ENCODE data around the gene ZBTB45. TPM values are rescaled to one million over a fixed set of nuclear protein-coding genes. Genes with fewer than 3 reads are reported as not detected.

ZBTB45 gene
- total and polyA plus RNA-seq, 5 donors = 7.0 to 13.1 (median 10.4) TPM

- peak; percentile 72 to 74 for ATAC-seq
- DNase-seq = peak; percentile 95 to 97 (median 96)
- no peaks in the 10 kb centered on the region for H3K9me3 ChIP-seq (ENCODE audit: control insufficient read depth, low read length)
- 1% methylated on average over 33 of the region's 33 CpGs for WGBS
- no peaks in the 10 kb centered on the region for H3K27me3 ChIP-seq (ENCODE audit: control insufficient read depth, insufficient read depth)
- H3K27ac ChIP-seq (ENCODE audit: low read length) = peak overlapping the region; percentile 99
- peak overlapping the region; percentile 74 for H3K4me3 ChIP-seq (ENCODE audit: low read length)
- intact Hi-C loops (cut with DNase I) = no loop called here
- peaks cover 16% of the 10 kb centered on the region for H3K4me1 ChIP-seq (ENCODE audit: control insufficient read depth, insufficient read depth, low read length)
Observed at GRCh38 chr19:58559275-58560006, 39.8 kb upstream of the ZBTB45 start.

- WGBS = under 1% methylated on average over 76 of the region's 76 CpGs
- intact Hi-C loops (cut with DNase I) = no loop called here
- Histone ChIP-seq H3K9me3 (ENCODE audit: control insufficient read depth, low read length) (no peaks in the 10 kb centered on the region), H3K27ac (ENCODE audit: low read length) (peak overlapping the region; percentile 99), H3K4me1 (ENCODE audit: control insufficient read depth, insufficient read depth, low read length) (peaks cover 22% of the 10 kb centered on the region), H3K27me3 (ENCODE audit: control insufficient read depth, insufficient read depth) (no peaks in the 10 kb centered on the region), H3K4me3 (ENCODE audit: low read length) (peak overlapping the region; percentile 74)
- ATAC-seq (peak; percentile 80 to 84), DNase-seq (peak; percentile 99 to 100 (median 100))
Observed at GRCh38 chr19:58558623-58559274, 39.1 kb upstream of the ZBTB45 start.

GRCh38 chr19:58558066-58558622 lies 38.5 kb upstream of the ZBTB45 start, which contains the start of gene UBE2M:
Gene UBE2M, minus strand, starts transcription at chr19:58558611. Its CDS starts 230 bp downstream, at chr19:58558381.
- Histone ChIP-seq H3K27ac (ENCODE audit: low read length) (peak within 1 kb of the TSS; percentile 99), H3K27me3 (ENCODE audit: control insufficient read depth, insufficient read depth) (no peaks in the 10 kb centered on the region), H3K4me3 (ENCODE audit: low read length) (peak within 1 kb of the TSS; percentile 74), H3K9me3 (ENCODE audit: control insufficient read depth, low read length) (no peaks in the 10 kb centered on the region), H3K4me1 (ENCODE audit: control insufficient read depth, insufficient read depth, low read length) (peaks cover 21% of the 10 kb centered on the region)
- under 1% methylated on average over 62 of the region's 62 CpGs for WGBS
- ATAC-seq = no peak
- peak; percentile 76 to 95 (median 88) for DNase-seq
- intact Hi-C loops (cut with DNase I) = no loop called here

GRCh38 chr19:58557221-58558065 lies 37.8 kb upstream of the ZBTB45 start:
- DNase-seq (no peak), ATAC-seq (no peak)
- peak overlapping the region; percentile 76 for H3K27ac ChIP-seq (ENCODE audit: low read length)
- no peaks in the 10 kb centered on the region for H3K9me3 ChIP-seq (ENCODE audit: control insufficient read depth, low read length)
- H3K4me3 ChIP-seq (ENCODE audit: low read length) = peak overlapping the region; percentile 64
- intact Hi-C loops (cut with DNase I) = no loop called here
- peaks cover 19% of the 10 kb centered on the region for H3K4me1 ChIP-seq (ENCODE audit: control insufficient read depth, insufficient read depth, low read length)
- H3K27me3 ChIP-seq (ENCODE audit: control insufficient read depth, insufficient read depth) = no peaks in the 10 kb centered on the region
- WGBS = 31% methylated on average over 12 of the region's 12 CpGs

- Histone ChIP-seq H3K4me1 (ENCODE audit: control insufficient read depth, insufficient read depth, low read length) (peaks cover 13% of the 10 kb centered on the region), H3K27ac (ENCODE audit: low read length) (no peak overlapping the region), H3K9me3 (ENCODE audit: control insufficient read depth, low read length) (no peaks in the 10 kb centered on the region), H3K4me3 (ENCODE audit: low read length) (no peak overlapping the region), H3K27me3 (ENCODE audit: control insufficient read depth, insufficient read depth) (no peaks in the 10 kb centered on the region)
- DNase-seq (no peak), ATAC-seq (no peak)
- intact Hi-C loops (cut with DNase I) = no loop called here
- WGBS = 62% methylated on average over 10 of the region's 10 CpGs
Observed at GRCh38 chr19:58556622-58557220, 37.1 kb upstream of the ZBTB45 start.

GRCh38 chr19:58555920-58556621 lies 36.5 kb upstream of the ZBTB45 start:
- Histone ChIP-seq H3K27me3 (ENCODE audit: control insufficient read depth, insufficient read depth) (no peaks in the 10 kb centered on the region), H3K27ac (ENCODE audit: low read length) (no peak overlapping the region), H3K4me1 (ENCODE audit: control insufficient read depth, insufficient read depth, low read length) (peaks cover 13% of the 10 kb centered on the region), H3K9me3 (ENCODE audit: control insufficient read depth, low read length) (no peaks in the 10 kb centered on the region), H3K4me3 (ENCODE audit: low read length) (no peak overlapping the region)
- intact Hi-C loops (cut with DNase I) = no loop called here
- ATAC-seq (no peak), DNase-seq (no peak)
- WGBS = 84% methylated on average over 16 of the region's 16 CpGs

GRCh38 chr19:58555369-58555885 lies 35.8 kb upstream of the ZBTB45 start:
- DNase-seq (no peak), ATAC-seq (no peak)
- Histone ChIP-seq H3K4me1 (ENCODE audit: control insufficient read depth, insufficient read depth, low read length) (peaks cover 13% of the 10 kb centered on the region), H3K27me3 (ENCODE audit: control insufficient read depth, insufficient read depth) (no peaks in the 10 kb centered on the region), H3K4me3 (ENCODE audit: low read length) (peak overlapping the region; percentile 75), H3K9me3 (ENCODE audit: control insufficient read depth, low read length) (no peaks in the 10 kb centered on the region), H3K27ac (ENCODE audit: low read length) (peak overlapping the region; percentile 84)
- intact Hi-C loops (cut with DNase I) = no loop called here
- 44% methylated on average over 4 of the region's 4 CpGs for WGBS

- DNase-seq = peak; percentile 99 to 100 (median 99)
- peaks cover 13% of the 10 kb centered on the region for H3K4me1 ChIP-seq (ENCODE audit: control insufficient read depth, insufficient read depth, low read length)
Observed at GRCh38 chr19:58554494-58555368, 35.1 kb upstream of the ZBTB45 start, which contains the start of gene CHMP2A. Gene CHMP2A, minus strand, starts transcription at chr19:58555105. Its CDS starts 893 bp downstream, at chr19:58554212.

GRCh38 chr19:58553799-58554493 lies 34.3 kb upstream of the ZBTB45 start:
- WGBS = 37% methylated on average over 18 of the region's 18 CpGs
- Histone ChIP-seq H3K27ac (ENCODE audit: low read length) (peak overlapping the region; percentile 84), H3K9me3 (ENCODE audit: control insufficient read depth, low read length) (no peaks in the 10 kb centered on the region), H3K4me3 (ENCODE audit: low read length) (peak overlapping the region; percentile 75), H3K4me1 (ENCODE audit: control insufficient read depth, insufficient read depth, low read length) (peaks cover 13% of the 10 kb centered on the region), H3K27me3 (ENCODE audit: control insufficient read depth, insufficient read depth) (no peaks in the 10 kb centered on the region)
- intact Hi-C loops (cut with DNase I) = no loop called here
- ATAC-seq = no peak
- no peak for DNase-seq

More at GRCh38 chr19:58554494-58555368, 35.1 kb upstream of the ZBTB45 start, which contains the start of gene CHMP2A:
- peak within 1 kb of the TSS; percentile 75 for H3K4me3 ChIP-seq (ENCODE audit: low read length)
- no peaks in the 10 kb centered on the region for H3K9me3 ChIP-seq (ENCODE audit: control insufficient read depth, low read length)
- peak; percentile 55 to 57 for ATAC-seq
- intact Hi-C loops (cut with DNase I) = no loop called here
- under 1% methylated on average over 69 of the region's 69 CpGs for WGBS
- H3K27me3 ChIP-seq (ENCODE audit: control insufficient read depth, insufficient read depth) = no peaks in the 10 kb centered on the region
- H3K27ac ChIP-seq (ENCODE audit: low read length) = peak within 1 kb of the TSS; percentile 84
